ENCODE data around the gene ZZZ3.
"Not testable (repeated sequence)": the region's sequence is repeated elsewhere in the genome, so short reads cannot be mapped to it uniquely, and the experiment has no call there.

ZZZ3 gene

DNA sequence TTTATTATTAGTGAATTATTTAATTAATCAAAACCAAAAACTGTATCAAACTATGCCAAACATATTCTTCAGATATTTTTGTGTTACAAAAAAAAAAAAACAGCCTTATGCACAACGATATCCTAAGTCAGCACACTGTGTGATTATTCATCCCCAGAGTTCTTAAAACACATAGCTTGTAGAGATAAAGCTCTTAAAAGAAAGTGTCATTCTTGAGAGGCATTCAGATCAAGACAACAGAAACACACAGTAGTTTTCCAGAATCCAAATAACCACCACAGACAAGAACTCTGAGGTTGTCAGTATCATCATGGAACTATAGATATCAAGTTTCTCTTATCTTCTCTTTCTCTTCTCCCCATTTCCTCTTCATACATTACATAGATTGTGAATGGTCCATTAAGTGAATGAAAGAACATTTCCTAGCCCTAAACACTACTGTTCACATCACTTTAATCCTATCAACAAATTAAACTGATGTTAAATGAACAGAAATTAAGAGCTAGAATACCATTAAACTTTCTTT lies 13.5 kb downstream of the ZZZ3 start:
- DNase-seq: no peak

DNA sequence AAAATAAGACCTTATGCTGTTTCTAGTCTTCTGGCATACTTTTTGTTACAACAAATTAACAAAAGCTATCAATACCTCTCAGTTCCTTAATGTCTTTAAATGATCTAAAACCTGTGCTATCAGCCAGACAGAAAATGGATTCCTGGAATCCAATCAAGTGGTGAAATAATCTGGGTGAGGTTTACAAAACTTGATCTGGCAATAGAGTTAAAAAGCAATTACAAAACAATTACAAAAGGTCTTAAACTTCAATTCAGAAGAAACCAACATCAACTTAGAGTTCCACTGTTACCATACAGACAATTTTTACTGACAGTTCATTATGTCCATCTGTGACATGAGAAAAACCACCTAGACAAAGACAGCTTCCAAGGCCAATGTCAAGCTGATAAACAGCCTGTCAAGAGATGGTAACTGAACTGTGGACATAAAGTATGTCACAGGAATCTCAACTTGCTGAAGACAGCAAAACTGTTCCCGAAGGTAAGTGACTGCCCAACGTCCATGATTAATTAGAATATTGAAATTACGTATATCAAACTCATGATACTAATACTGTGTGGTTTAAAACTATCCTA lies 17.4 kb downstream of the ZZZ3 start:
- DNase-seq: no peak

DNA sequence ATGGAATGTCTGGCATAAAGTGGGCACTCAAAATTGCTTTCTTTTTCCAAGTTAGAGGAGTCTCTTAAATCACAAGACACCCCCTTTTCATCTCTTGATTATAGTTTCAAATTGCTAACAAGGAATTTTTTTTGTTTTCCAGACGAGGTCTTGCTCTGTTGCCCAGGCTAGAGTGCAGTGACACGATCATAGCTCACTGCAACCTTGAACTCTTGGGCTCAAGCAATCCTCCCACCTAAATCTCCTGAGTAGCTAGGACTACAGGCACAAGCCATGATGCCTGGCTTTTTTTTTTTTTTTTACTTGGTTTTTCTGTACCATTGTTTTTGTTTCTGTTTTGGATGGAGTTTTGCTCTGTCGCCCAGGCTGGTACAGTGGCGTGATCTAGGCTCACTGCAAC lies 20.8 kb downstream of the ZZZ3 start:
- DNase-seq: no peak

DNA sequence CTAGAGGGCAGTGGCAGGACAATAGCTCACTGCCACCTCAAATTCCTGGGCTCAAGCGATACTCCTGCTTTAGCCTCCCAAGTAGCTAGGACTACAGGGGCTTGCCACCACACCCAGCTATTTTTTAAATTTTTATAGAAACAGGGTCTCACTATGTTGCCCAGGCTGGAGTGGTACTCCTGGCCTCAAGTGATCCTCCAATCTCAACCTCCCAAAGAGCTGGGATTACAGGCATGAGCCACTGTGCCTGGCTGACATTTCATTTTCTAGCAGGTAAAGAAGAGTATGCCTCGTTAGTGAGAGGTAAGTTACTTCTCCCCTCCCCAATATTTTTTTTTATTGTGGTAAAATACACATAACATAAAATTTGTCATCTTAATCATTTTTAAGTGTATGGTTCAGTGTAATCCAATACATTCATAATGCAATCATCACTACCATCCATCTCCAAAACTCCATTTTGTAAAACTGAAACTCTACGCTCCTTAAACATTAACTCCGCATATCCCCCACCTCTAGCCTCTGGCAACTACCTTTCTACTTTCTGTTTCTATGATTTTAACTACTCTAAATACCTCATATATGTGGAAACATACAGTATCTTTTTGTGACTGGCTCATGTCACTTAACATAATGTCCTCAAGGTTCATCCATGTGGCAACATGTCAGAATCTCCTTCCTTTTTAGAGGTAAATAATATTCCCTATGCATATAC lies 22.4 kb downstream of the ZZZ3 start:
- DNase-seq: no peak

- no peak for DNase-seq
These were observed 24.2 kb downstream of the ZZZ3 start for GRCh38 chr1:77658271-77658670.

DNA sequence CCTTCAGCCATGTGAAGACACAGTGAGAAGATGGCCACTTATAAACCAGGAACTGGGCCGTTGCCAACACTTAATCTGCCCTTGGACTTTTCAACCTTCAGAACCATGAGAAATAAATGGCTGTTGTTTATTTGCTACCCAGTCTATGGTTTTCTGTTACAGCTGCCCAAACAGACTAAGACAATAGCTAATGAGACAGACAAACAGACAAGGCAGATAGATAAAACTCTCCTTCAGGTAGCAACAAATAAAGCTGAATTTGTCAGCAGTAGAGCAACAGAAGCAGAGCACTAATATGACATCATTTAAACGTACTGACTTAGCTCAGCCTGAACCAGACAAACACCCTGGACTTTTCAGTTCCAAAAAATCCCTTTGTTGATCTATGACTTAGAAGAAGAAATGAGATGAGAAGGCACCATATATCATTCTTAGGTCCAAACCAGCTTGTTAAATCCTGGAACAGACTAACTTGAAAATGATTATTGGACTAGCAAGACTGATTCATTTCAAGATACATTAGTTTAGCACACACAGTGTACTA lies 27.0 kb downstream of the ZZZ3 start:
- no peak for DNase-seq

DNA sequence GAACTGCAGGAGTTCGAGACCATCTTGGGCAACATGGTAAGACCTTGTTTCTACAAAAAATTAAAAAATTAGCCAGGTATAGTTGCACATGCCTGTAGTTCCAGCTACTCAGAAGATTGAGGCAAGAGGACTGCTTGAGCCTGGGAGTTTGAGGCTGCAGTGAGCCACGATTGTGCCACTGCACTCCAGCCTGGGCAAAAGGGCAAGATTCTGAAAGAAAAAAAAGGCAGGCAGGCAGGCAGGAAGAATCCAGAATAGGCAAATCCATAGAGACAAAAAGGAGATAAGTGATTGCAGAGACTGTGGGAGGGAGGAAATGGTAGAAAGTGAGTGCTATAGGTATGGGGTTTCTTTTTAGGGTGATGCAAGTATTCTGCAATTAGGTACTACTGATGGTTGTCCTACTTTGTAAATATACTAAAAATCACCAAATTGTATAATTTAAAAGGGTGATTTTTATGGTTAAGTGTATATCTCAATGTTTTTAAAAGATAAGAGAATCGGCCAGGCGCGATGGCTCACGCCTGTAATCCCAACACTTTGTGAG lies 29.4 kb downstream of the ZZZ3 start:
- DNase-seq: no peak

GRCh38 chr1:77652268-77652667 lies 30.2 kb downstream of the ZZZ3 start:
- no peak for DNase-seq

- DNase-seq: no peak
These were observed 33.3 kb downstream of the ZZZ3 start for GRCh38 chr1:77649127-77649526.

DNA sequence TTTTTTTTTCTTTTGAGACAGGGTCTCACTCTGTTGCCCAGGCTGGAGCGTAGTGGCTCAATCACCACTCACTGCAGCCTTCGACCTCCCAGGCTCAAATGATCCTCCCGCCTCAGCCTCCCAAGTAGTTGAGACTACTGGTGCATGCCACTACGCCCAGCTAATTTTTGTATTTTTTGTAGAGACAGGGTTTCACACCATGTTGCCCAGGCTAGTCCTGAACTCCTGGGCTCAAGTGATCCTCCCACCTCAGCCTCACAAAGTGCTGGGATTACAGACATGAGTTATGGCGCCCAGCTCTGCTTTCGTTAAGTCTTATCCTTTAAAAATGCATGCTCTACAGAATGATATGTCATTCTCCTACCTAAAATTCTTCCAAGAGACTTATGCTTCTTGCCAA lies 36.2 kb downstream of the ZZZ3 start:
- not testable (repeated sequence) for DNase-seq

- DNase-seq: no peak
These were observed 39.0 kb downstream of the ZZZ3 start for GRCh38 chr1:77643456-77643855.

- no peak for DNase-seq
These were observed 39.5 kb downstream of the ZZZ3 start for GRCh38 chr1:77642941-77643340.

- no peak for DNase-seq
These were observed 40.3 kb downstream of the ZZZ3 start for GRCh38 chr1:77642196-77642595.

DNA sequence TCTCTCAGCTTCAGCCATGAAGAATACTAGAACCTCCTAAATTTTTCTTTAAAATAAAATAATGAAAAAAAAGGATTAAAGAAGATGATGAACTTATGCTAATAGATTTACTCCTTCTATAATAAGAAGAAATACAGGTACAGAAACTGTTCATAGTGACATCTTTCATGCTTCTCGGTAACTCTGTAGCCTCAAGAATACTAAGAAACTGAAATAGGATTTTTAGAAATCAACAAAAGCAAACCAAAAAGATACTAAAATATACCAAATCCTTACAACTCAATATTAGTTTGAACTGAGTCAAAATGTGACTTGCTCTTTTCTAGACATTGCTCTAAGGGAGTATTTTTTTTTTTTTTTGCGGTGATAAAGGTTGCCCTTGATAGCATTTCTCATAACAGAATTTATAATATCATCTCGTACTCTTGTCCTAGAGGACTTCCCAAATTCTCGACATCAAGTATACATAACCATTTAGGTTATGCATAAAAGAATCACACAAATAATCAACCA lies 42.8 kb downstream of the ZZZ3 start:
- no peak for DNase-seq

- DNase-seq: no peak
These were observed 43.4 kb downstream of the ZZZ3 start for GRCh38 chr1:77639056-77639455.

DNA sequence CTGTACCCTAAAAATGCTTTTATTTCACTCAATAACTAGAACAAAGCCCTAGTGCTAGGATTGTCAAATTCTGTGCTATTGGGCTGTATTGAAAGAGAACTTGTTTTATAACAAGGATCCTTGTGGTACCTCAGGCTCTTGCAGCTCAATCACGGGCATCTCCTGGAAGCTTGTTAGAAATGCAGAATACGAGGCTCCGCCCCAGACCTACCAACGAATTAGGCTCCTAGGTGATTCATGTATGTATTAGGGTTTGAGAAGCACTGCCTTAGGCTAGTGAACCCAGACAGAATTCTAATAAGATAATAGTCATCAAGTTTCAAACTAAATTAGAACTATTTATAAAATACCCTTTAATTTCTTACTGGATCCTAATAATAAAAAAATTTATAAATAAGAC lies 45.6 kb downstream of the ZZZ3 start:
- no peak for DNase-seq
